SW480 (cell line): ENCODE measurements around the gene DTD1.
A peak's percentile ranks its signal among the peaks of the same experiment; 100 is the strongest.

Source experiments
- DNase-seq: peaks from one replicate; pipeline ENCODE4 v3.0.0-alpha.2; 2016; ENCODE audit warnings: low spot score

Gene DTD1

GRCh38 chr20:18794428-18794787 lies 206.6 kb downstream of the DTD1 start:
- no peak for DNase-seq

GRCh38 chr20:18795366-18795765 lies 207.5 kb downstream of the DTD1 start:
- no peak for DNase-seq

- no peak for DNase-seq
Observed at GRCh38 chr20:18796282-18796833, 208.5 kb downstream of the DTD1 start.

GRCh38 chr20:18801516-18801915 lies 213.7 kb downstream of the DTD1 start:
- no peak for DNase-seq

GRCh38 chr20:18802012-18802634 lies 214.3 kb downstream of the DTD1 start:
- DNase-seq = no peak

- peak; percentile 30 for DNase-seq
Observed at GRCh38 chr20:18805881-18806280, 218.0 kb downstream of the DTD1 start.

GRCh38 chr20:18808712-18809111 lies 220.9 kb downstream of the DTD1 start:
- DNase-seq = no peak

- DNase-seq = no peak
Observed at GRCh38 chr20:18811186-18811585, 223.3 kb downstream of the DTD1 start.

GRCh38 chr20:18811904-18812303 lies 224.1 kb downstream of the DTD1 start:
- no peak for DNase-seq

- no peak for DNase-seq
Observed at GRCh38 chr20:18813483-18813882, 225.6 kb downstream of the DTD1 start, which contains the start of gene SCP2D1. SCP2D1 (plus strand) TSS chr20:18813783; CDS start chr20:18813816, 33 bp downstream.

GRCh38 chr20:18815194-18815942 lies 227.5 kb downstream of the DTD1 start:
- DNase-seq = no peak
